DMS53 treated with DMSO at 0.1 percent for 48 hours (cell line): ENCODE results near the gene PLB1.

Experiments
- DNase-seq: peaks from one replicate; lab custom pipeline; 2025; ENCODE audit not compliant: unreplicated experiment; lab: John Stamatoyannopoulos, UW

Gene PLB1

DNA sequence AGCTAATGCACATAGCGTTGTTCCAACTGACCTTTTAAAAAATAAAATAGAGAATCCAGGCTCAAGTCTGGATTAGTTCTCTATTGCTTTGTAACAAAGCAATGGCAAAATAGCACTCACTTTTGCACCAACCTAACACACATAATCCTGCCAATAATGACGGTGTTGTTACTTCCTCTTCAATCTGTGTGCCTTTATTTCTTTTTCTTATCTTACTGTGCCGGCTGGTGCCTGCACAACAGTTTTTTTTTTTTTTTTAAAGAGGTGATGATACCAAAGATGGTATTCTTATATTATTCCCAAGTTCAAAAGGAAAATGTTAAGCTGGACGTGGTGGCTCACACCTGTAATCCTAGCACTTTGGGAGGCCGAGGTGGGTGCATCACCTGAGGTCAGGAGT lies 3.4 kb downstream of the PLB1 start:
- DNase-seq: no peak

DNA sequence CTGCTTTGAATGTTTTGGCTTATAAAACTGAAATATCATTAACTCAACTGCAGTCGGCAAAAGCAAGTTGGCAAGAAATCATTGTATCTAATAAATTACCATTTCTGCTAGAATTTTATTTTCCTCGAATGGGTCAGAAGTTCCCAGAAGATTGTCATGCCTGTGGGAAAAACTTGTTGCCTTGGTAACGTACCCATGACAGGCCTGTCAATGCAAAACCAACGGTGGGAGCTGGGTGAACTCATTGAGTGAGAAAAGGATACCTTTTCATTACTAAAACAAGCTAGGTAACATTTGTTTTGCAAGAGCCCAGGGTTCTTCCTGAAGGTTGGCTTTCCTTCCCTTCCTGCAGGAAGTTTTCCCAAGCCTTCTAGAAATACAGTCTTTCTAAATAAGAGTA lies 9.5 kb downstream of the PLB1 start:
- no peak for DNase-seq

- DNase-seq: no peak
Observed at GRCh38 chr2:28506112-28506910, 10.5 kb downstream of the PLB1 start.

DNA sequence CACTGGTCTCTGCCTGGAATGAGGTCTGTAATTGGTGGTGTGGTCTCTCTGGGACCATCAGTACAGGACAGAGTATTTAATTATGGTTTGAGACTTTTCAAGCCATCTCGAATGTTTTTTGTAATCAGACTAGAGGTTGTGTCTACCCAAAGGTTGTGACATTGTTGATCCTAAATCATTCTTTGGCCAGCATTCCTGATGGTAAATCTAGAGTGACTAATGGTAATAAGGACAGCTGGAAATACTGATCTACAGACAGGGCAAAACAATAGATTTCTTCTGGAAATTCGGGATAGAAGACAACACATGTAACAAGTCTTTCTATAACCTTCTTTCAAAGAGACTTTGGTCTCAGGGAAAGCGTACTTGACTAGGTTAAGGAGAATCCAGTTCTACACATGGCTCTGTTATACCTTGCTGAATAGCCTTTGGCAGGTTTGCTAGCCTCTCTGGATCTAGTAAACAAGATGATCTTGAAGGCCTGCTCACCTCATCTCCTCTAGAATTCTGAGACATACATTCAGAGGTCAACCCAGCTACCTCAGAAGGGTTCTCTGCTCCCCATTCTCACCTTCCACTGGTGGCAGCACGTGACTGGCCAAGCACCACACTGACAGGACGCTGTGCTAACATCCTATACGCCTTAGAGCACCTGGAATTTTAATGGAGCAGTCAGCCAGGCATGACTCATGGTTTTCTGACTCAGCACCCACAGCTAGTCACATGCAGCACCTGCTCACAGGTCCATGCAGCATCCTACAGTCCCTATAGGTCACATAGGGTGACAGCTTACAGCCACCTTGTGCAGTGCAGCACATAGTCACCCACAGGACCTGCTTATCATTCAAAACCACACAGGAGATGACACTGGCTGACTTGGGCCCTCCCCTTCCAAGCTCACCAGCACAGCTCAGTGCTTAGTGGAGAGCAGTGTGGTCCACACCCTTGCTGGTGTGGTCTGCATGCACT lies 12.2 kb downstream of the PLB1 start:
- DNase-seq: peak; percentile 89

GRCh38 chr2:28509361-28509760 lies 13.5 kb downstream of the PLB1 start:
- DNase-seq: no peak

DNA sequence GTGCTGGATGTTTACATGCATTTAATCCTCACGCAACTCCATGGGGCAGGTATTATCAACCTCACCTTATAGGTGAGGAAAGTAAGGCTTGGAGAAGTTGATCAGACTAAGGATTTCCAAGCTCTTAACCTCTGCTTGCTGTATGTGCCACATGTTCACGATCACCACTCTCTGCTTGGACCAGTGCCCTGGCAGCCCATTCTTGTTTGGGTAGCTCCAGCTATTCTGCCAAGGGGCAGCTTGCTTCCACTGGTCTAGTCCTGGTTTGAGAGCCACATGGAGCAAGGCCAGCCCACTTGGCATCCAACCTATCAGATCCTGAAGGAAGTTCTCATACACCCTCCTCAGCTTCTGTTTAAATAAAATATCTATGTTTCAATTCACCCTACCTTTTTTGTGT lies 14.3 kb downstream of the PLB1 start:
- no peak for DNase-seq

DNA sequence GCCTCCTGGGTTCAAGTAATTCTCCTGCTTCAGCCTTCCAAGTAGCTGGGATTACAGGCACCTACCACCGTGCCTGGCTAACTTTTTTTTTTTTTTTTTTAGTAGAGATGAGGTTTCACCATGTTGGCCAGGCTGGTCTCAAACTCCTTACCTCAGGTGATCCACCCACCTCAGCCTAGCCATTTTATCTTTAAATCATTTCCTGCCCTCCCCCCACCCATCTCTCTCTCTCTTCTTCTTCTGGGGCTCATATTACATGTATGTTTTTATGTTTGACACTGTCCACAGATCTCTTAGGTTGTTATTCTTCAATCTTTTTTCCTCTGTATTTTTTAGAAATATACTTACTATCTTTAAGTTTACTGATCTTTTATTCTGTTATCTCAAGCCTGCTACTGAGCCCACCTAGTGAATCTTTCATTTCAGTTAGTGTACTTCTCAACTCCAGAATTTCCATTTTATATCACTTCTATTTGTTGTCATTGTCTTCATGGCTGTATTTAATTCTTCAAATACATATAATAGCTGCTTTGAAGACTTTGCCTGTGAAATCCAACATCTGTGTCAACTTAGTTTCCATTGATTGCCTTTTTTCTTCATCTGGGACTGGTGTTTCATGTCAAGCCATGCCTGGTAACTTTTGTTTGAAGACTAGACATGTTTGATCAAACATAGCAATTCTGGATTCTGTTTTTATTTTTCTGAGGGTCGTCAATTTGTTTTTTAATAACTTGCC lies 16.2 kb downstream of the PLB1 start:
- no peak for DNase-seq

DNA sequence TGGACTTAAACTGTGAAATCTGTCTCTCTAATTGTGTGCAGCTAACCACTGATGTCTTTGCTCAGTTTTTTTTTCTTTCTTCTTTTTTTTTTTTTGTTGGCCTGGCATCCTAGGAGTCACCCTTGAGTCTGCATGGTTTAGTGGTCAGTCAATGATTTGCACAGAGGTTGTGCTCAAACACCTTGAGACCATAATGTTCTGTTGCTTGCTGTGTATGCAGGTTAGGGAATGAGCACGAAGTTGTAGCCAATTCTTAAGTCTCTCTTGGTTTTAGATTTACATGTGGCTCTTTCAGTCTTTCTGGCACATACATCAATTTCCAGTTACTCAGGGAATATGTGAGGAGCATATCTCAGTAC lies 16.7 kb downstream of the PLB1 start:
- no peak for DNase-seq

GRCh38 chr2:28513097-28513496 lies 17.2 kb downstream of the PLB1 start:
- no peak for DNase-seq

GRCh38 chr2:28515176-28515751 lies 19.4 kb downstream of the PLB1 start:
- DNase-seq: no peak

DNA sequence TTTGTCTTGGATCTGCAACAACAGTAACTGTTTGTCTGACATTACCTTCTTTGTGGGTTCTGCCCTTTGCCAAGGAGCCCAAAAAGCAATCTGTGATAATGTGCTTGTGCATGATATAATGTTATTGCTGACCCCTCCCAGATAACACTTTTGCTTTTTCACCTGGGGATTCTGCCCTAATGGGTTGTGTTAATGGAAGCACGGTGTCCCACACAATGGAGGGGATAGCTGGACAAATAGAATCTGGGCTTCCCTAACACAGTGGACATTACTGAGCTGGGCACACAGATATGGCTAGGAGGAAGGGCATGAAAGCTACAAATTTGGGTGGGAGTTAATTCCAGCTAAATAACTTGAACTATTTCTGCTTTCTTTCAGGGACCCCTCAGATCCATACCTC lies 20.6 kb downstream of the PLB1 start:
- DNase-seq: no peak

- DNase-seq: no peak
Observed at GRCh38 chr2:28516950-28517349, 21.1 kb downstream of the PLB1 start.

- no peak for DNase-seq
Observed at GRCh38 chr2:28521663-28522062, 25.8 kb downstream of the PLB1 start.

- DNase-seq: no peak
Observed at GRCh38 chr2:28522481-28522880, 26.6 kb downstream of the PLB1 start.

- no peak for DNase-seq
Observed at GRCh38 chr2:28523902-28524301, 28.0 kb downstream of the PLB1 start.

DNA sequence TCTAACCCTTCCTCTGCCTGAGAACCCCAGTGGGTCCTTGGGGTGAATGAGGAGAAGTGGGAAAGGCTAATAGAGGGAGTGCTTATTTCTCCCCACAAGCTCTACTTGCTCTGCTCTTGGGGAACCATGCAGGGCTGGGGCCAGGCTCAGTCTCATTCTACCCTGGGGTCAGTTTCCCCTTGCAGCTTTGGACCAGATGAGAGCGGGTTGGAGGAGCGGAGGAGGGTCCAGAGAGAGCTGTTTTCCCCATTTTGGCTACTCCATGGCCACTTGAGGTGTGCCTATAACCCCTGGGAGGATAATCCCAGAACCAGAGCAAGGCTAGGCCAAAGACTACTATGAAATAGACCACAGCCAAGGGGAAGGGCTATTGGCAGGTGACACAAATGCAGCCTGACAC lies 29.6 kb downstream of the PLB1 start:
- no peak for DNase-seq

GRCh38 chr2:28526527-28527132 lies 30.8 kb downstream of the PLB1 start:
- no peak for DNase-seq

DNA sequence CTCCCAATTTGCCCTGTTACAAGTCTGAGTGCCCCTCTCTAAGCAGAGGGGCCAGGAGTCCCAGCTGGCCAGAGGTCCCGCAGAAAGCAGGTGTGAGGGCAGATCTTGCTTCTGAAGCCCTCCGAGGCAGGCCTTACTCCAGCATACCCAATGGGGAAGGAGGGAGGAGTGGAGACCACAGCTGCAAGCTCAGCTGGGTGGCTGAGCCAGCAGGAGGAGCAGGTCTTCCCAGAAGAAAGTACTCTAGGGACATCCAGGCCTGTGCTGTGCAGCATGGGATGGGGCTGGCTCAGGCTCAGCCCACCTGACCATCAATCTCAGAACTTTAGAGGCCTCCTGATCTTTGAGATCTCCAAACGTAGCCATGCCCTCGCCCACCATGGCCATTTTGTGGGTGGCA lies 31.3 kb downstream of the PLB1 start:
- no peak for DNase-seq

- DNase-seq: no peak
Observed at GRCh38 chr2:28528206-28528605, 32.3 kb downstream of the PLB1 start.

GRCh38 chr2:28530782-28531181 lies 34.9 kb downstream of the PLB1 start:
- DNase-seq: no peak

- DNase-seq: no peak
Observed at GRCh38 chr2:28532399-28532798, 36.5 kb downstream of the PLB1 start.
